ENCODE measurements around the gene VSTM2B.
"Not testable (repeated sequence)": the region's sequence is repeated elsewhere in the genome, so short reads cannot be mapped to it uniquely, and the experiment has no call there.

VSTM2B gene

DNA sequence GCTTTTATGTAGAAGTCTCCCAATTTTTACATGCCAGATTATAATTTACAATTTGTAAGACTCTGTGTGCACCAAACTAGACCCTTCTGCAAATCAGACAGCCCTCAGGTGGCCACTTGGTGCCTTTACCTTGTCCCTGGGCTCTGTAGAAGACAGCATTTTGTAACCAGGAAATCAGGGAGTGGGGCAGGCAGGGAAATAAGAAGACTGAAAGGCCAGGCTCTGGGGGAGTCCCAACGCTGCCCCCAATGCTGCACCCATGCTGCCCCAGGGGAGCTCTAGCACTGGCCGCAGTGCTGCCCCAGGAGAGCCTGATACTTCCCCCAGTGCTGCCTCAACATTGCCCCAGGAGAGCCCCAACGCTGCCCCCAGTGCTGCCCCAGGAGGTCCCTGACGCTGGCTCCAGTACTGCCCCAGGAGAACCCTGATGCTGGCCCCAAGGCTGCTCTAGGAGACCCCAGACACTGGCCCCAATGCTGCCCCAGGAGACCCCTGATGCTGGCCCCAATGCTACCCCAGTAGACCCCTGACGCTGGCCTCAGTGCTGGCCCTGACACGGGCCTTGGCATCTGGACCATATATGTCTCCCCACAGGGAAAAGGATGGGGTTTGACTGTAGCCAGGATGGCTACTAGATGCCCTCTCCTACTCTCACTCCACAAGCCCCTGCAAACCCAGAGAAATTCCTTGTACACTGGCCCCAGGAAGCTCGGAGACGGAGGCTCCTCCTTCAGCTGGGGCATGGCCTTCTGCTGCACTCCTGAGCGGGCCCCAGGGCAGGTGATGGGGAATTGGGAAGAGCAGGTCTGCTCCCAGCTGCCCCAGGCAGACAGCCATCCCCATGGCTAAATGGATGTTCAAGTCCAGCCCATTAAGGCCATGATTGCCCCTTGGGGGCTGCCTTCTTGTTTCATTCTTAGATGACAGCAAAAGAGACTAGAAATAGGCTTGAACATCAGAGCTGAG lies 23.6 kb downstream of the VSTM2B start:
- no peak overlapping the region for H3K4me3 Mint-ChIP-seq

GRCh38 chr19:29550896-29551295 lies 25.1 kb downstream of the VSTM2B start:
- Mint-ChIP-seq H3K4me3 (no peak overlapping the region), H3K36me3 (ENCODE audit: low read depth) (no peaks in the 10 kb centered on the region), H3K4me1 (ENCODE audit: low read depth) (no peaks in the 10 kb centered on the region), H3K27me3 (peaks cover 23% of the 10 kb centered on the region), H3K27ac (no peak overlapping the region), H3K9me3 (peaks cover 15% of the 10 kb centered on the region)

More for the DNA sequence above, 23.6 kb downstream of the VSTM2B start:
- Mint-ChIP-seq H3K36me3 (ENCODE audit: low read depth) (no peaks in the 10 kb centered on the region), H3K27ac (no peak overlapping the region), H3K9me3 (peaks cover 17% of the 10 kb centered on the region), H3K4me1 (ENCODE audit: low read depth) (no peaks in the 10 kb centered on the region), H3K27me3 (peaks cover 19% of the 10 kb centered on the region)

DNA sequence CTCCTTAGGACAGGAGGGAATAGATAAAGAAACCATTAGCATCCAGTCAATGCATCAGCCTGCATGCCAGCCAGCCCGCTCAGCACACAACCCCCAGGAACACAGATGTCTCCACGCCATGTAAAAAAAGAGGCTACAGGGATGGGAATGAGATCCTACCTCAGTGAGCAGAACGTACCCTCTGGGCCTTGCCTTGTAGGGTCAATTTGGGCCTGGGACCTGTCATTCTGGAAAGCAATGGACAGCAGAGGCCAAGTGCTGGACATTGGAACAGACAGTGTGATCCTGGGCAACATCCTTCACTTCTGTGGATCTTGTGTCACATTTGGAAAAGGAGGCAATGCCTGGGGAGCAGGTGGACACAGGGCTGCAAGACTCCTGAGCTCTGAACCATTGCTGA lies 26.0 kb downstream of the VSTM2B start:
- Mint-ChIP-seq H3K27ac (no peak overlapping the region), H3K27me3 (peaks cover 29% of the 10 kb centered on the region)

GRCh38 chr19:29552454-29553280 lies 26.9 kb downstream of the VSTM2B start:
- Mint-ChIP-seq H3K27me3 (peaks cover 25% of the 10 kb centered on the region), H3K9me3 (peaks cover 19% of the 10 kb centered on the region), H3K36me3 (ENCODE audit: low read depth) (no peaks in the 10 kb centered on the region), H3K4me3 (no peak overlapping the region), H3K27ac (no peak overlapping the region), H3K4me1 (ENCODE audit: low read depth) (no peaks in the 10 kb centered on the region)

More for the DNA sequence above, 26.0 kb downstream of the VSTM2B start:
- Mint-ChIP-seq H3K9me3 (peaks cover 18% of the 10 kb centered on the region), H3K4me3 (no peak overlapping the region), H3K36me3 (ENCODE audit: low read depth) (no peaks in the 10 kb centered on the region), H3K4me1 (ENCODE audit: low read depth) (no peaks in the 10 kb centered on the region)

DNA sequence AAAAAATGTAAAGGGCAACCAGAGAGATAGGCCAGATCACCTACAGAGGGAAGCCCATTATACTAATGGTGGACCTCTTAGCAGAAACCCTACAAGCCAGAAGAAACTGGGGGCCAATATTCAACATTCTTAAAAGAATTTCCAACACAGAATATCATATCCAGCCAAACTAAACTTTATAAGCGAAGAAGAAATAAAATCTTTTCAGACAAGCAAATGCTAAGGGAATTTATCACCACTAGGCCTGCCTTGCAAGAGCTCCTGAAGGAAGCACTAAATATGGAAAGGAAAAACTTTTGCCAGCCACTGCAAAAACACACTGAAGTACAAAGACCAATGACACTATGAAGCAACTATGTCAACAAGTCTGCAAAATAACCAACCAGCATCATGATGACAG lies 28.4 kb downstream of the VSTM2B start:
- no peak overlapping the region for H3K4me3 Mint-ChIP-seq
- H3K9me3 Mint-ChIP-seq = peaks cover 22% of the 10 kb centered on the region
- H3K4me1 Mint-ChIP-seq (ENCODE audit: low read depth) = no peaks in the 10 kb centered on the region
- no peak overlapping the region for H3K27ac Mint-ChIP-seq
- peaks cover 25% of the 10 kb centered on the region for H3K27me3 Mint-ChIP-seq
- no peaks in the 10 kb centered on the region for H3K36me3 Mint-ChIP-seq (ENCODE audit: low read depth)

DNA sequence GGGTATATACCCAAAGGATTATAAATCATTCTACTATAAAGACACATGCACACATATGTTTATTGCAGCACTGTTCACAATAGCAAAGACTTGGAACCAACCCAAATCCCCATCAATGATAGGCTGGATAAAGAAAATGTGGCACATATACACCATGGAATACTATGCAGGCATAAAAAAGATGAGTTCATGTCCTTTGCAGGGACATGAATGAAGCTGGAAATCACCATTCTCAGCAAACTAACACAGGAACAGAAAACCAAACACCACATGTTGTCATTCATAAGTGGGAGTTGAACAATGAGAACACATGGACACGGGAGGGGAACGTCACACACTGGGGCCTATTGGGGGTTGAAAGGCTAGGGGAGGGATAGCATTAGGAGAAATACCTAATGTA lies 33.3 kb downstream of the VSTM2B start:
- not testable (repeated sequence) for H3K4me3 Mint-ChIP-seq; H3K4me1 Mint-ChIP-seq (ENCODE audit: low read depth); H3K36me3 Mint-ChIP-seq (ENCODE audit: low read depth); H3K27ac Mint-ChIP-seq
- H3K9me3 Mint-ChIP-seq = peaks cover 11% of the 10 kb centered on the region
- peaks cover 35% of the 10 kb centered on the region for H3K27me3 Mint-ChIP-seq

GRCh38 chr19:29559743-29560142 lies 33.9 kb downstream of the VSTM2B start:
- peaks cover 4% of the 10 kb centered on the region for H3K4me1 Mint-ChIP-seq (ENCODE audit: low read depth)
- H3K4me3 Mint-ChIP-seq = no peak overlapping the region
- H3K9me3 Mint-ChIP-seq = peaks cover 7% of the 10 kb centered on the region
- peaks cover 35% of the 10 kb centered on the region for H3K27me3 Mint-ChIP-seq
- no peaks in the 10 kb centered on the region for H3K36me3 Mint-ChIP-seq (ENCODE audit: low read depth)
- no peak overlapping the region for H3K27ac Mint-ChIP-seq

- H3K4me1 Mint-ChIP-seq (ENCODE audit: low read depth) = peaks cover 11% of the 10 kb centered on the region
- no peak overlapping the region for H3K27ac Mint-ChIP-seq
- peaks cover 7% of the 10 kb centered on the region for H3K9me3 Mint-ChIP-seq
- no peak overlapping the region for H3K4me3 Mint-ChIP-seq
- no peaks in the 10 kb centered on the region for H3K36me3 Mint-ChIP-seq (ENCODE audit: low read depth)
- H3K27me3 Mint-ChIP-seq = peaks cover 31% of the 10 kb centered on the region
These were observed 34.7 kb downstream of the VSTM2B start for GRCh38 chr19:29560313-29561075.

- peaks cover 28% of the 10 kb centered on the region for H3K27me3 Mint-ChIP-seq
- H3K4me3 Mint-ChIP-seq = no peak overlapping the region
- H3K27ac Mint-ChIP-seq = no peak overlapping the region
- no peaks in the 10 kb centered on the region for H3K36me3 Mint-ChIP-seq (ENCODE audit: low read depth)
- peaks cover 6% of the 10 kb centered on the region for H3K9me3 Mint-ChIP-seq
- H3K4me1 Mint-ChIP-seq (ENCODE audit: low read depth) = peaks cover 15% of the 10 kb centered on the region
These were observed 35.8 kb downstream of the VSTM2B start for GRCh38 chr19:29561601-29562000.

DNA sequence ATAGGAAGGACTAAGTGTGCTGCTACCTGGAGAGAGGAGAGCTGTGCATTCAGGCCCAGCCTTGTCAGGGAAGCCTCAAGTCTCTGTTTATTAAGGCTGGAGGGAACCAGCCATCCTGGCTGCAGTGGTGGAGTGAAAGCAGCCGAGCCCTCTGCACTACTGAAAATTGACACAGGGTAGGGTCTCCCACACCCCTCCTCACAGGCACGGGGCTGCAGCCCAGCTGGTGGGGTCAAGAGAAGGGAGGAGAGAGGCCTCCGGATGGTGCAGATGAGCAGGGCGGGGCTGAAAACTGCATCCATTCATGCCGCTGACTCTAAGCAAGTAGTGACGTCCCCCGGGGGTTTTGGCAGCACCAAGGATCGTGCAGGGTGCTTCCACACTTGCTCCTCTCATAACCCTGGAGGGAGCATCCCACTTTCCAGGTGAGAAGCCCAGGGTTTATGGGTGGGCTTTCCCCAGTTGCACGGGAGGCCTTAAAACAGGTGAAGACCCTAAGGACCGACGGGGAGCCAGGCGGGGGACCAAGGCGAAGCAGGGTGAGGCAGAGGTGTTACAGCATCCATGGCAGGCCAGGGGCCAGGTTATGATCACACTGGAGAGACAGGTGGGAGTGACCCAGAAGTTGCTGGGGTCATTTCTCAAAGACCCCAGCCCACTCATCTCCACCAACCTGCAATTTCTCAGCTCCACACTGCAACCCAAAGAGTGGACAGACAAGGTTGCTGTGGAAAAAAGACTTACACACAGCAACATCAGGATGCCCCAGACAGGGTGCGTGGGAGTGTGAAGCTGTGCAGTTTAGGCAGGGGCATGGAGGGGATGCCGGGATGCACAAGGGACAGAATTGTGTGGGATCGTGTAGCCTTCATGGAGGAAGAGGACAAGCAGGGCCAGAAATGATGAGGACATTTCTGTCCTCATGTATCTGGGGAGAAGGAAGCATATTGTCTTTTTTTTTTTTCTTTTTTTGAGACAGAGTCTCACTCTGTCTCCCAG lies 36.8 kb downstream of the VSTM2B start:
- Mint-ChIP-seq H3K9me3 (peaks cover 4% of the 10 kb centered on the region), H3K4me3 (no peak overlapping the region), H3K36me3 (ENCODE audit: low read depth) (no peaks in the 10 kb centered on the region), H3K4me1 (ENCODE audit: low read depth) (peaks cover 15% of the 10 kb centered on the region), H3K27me3 (peaks cover 25% of the 10 kb centered on the region), H3K27ac (no peak overlapping the region)

DNA sequence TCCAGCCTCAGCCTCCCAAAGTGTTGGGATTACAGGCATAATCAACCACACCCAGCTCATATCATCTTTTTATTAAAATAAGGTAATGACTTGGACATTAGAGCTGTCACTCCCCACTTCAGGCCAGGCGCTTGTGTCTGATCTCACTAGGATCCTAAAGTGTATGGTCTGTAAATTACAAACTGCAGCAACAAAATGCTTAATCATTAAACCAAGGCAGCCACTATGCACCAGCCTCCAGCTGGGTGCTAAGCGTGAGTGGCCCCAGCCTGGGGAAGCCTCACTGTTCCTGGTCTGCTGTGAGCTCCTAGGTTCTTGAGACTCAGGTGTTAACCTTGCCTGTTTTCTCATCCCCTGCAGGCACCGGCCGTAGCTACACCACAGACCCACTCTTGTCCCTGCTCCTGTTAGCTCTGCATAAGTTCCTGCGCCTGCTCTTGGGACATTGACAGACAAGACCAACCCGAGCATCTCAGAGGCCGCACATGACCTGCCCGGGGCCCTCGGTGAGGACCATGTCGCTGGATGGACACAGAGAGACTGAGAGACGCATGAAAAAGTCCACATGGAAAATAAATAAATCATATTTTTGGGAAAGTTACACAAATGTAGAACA lies 37.8 kb downstream of the VSTM2B start:
- Mint-ChIP-seq H3K9me3 (no peaks in the 10 kb centered on the region), H3K27me3 (peaks cover 32% of the 10 kb centered on the region), H3K4me1 (ENCODE audit: low read depth) (peaks cover 15% of the 10 kb centered on the region), H3K4me3 (no peak overlapping the region), H3K27ac (no peak overlapping the region), H3K36me3 (ENCODE audit: low read depth) (no peaks in the 10 kb centered on the region)

DNA sequence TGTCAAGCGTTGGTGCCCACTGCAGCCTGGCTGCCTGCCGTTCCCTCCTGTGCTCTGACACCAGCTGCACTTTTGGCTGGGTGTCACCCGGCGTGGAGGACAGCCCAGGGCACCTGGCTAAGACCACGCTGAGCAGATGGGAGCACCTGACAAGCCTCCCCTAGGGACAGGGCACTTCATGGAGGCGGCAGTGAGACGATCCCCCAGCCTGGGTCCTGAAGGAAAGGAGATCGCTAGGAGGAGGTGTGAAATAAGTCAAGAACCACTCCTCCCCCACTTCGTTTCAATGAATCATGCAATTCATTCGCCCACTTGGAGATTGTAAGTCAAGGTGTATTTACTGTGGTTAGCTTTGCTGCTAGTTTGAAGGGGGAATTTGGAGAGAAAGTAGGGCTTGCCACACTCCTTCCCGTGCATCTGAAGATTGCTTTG lies 38.8 kb downstream of the VSTM2B start:
- peaks cover 20% of the 10 kb centered on the region for H3K4me1 Mint-ChIP-seq (ENCODE audit: low read depth)
- no peaks in the 10 kb centered on the region for H3K36me3 Mint-ChIP-seq (ENCODE audit: low read depth)
- no peak overlapping the region for H3K27ac Mint-ChIP-seq
- no peaks in the 10 kb centered on the region for H3K9me3 Mint-ChIP-seq
- no peak overlapping the region for H3K4me3 Mint-ChIP-seq
- H3K27me3 Mint-ChIP-seq = peaks cover 32% of the 10 kb centered on the region

DNA sequence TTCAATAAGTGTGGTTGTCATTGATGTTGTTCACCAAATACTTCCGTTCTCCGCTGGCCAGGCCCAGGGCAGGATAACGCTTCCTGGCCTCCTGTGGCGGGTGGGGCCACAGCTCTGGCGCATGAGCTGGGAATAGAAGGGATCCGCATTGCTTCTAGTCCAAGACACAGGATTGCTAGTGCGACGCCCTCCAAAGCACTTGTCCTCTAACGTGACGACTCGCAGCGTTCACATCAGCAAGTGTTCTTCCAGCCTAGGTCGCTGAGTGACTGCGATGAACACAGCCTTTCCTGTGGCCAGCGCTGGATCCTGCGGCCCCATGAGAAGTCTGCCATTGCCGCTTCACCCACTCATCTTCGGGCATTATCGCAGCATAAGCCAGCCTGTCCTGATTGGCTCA lies 39.4 kb downstream of the VSTM2B start:
- H3K9me3 Mint-ChIP-seq = no peaks in the 10 kb centered on the region

More for the DNA sequence above, 39.4 kb downstream of the VSTM2B start:
- Mint-ChIP-seq H3K27me3 (peaks cover 34% of the 10 kb centered on the region), H3K4me1 (ENCODE audit: low read depth) (peaks cover 21% of the 10 kb centered on the region), H3K36me3 (ENCODE audit: low read depth) (no peaks in the 10 kb centered on the region), H3K4me3 (no peak overlapping the region), H3K27ac (no peak overlapping the region)

Measured in stimulated activated naive CD8-positive, alpha-beta T cell treated with anti-CD3 and anti-CD28 coated beads, Interleukin-15, Interleukin-2, amounts not matched to agents 100 ng/mL and 50 ng/mL, for 24 hours (primary cell).